Measurements from ENCODE around the gene IRX3.

The IRX3 gene

DNA sequence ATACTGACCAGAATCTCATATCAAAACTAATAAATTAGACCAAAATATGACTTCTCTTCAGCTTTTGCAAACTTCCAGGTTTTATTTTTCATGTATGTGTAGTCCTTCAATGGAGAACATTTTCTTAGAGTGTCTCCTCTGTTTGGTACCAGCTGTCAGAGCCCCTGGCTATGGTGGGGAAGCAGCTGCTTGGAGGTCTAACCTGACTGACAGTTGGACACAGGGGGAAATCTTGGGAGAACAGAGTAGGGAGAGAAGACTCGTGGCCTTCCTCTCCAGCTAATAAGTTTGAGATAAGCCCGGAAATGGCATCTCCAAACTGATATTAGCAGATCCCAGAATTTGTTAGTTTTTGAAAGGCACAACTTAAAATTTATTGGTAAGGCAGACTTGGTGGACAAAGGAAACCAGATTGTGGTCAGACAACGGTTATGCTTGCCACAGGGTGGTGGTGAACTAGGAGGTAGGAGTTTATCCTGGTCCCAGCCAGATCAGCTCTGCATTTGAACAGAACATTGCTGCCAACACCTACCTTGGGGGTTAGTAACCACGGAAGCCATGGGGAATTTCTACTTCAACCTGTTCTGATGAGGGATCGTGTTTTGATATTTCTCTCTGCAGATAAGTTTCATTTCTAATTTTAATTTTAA lies 39.2 kb upstream of the IRX3 start:
- DNase-seq = no peak
- ChIA-PET POLR2A (no interaction called here), CTCF (no interaction called here)
- H3K4me3 ChIP-seq (ENCODE audit: control insufficient read depth in 1 of 7, extremely low read depth in 1 of 7, insufficient read depth in 4 of 7, low read depth in 2 of 7, low read length in 6 of 7) = no peak overlapping the region
- 54% methylated on average over 3 of the region's 5 CpGs for WGBS (ENCODE audit: insufficient coverage)
- peaks cover 0 to 2% (median 0%) of the 10 kb centered on the region in 5 experiments for H3K9me3 ChIP-seq (ENCODE audit: control extremely low read depth in 1 of 5, control insufficient read depth in 4 of 5, insufficient read depth in 2 of 5, low read depth in 1 of 5, low read length in 4 of 5)
- H3K27ac ChIP-seq (ENCODE audit: insufficient read depth in 1 of 2, low read depth in 1 of 2, low read length in 2 of 2, poor library complexity in 1 of 2, severe bottlenecking in 2 of 2) = no peak overlapping the region
- peaks cover 0 to 27% (median 14%) of the 10 kb centered on the region in 5 experiments for H3K27me3 ChIP-seq (replicated peaks in 2 of 5; ENCODE audit: control insufficient read depth in 4 of 5, insufficient read depth in 5 of 5, low read length in 4 of 5)
- H3K36me3 ChIP-seq (ENCODE audit: control insufficient read depth in 4 of 4, insufficient read depth in 4 of 4, low read length in 3 of 4) = no peaks in the 10 kb centered on the region
- H3K4me1 ChIP-seq (ENCODE audit: control extremely low read depth in 1 of 4, control insufficient read depth in 4 of 4, insufficient read depth in 4 of 4, low read length in 3 of 4) = peaks cover 0 to 4% (median 0%) of the 10 kb centered on the region in 4 experiments

- Histone ChIP-seq H3K4me1 (ENCODE audit: control extremely low read depth in 1 of 4, control insufficient read depth in 4 of 4, insufficient read depth in 4 of 4, low read length in 3 of 4) (peaks cover 0 to 4% (median 0%) of the 10 kb centered on the region in 4 experiments), H3K4me3 (ENCODE audit: control insufficient read depth in 1 of 7, extremely low read depth in 1 of 7, insufficient read depth in 4 of 7, low read depth in 2 of 7, low read length in 6 of 7) (no peak overlapping the region), H3K27ac (ENCODE audit: insufficient read depth in 1 of 2, low read depth in 1 of 2, low read length in 2 of 2, poor library complexity in 1 of 2, severe bottlenecking in 2 of 2) (no peak overlapping the region), H3K9me3 (ENCODE audit: control extremely low read depth in 1 of 5, control insufficient read depth in 4 of 5, insufficient read depth in 2 of 5, low read depth in 1 of 5, low read length in 4 of 5) (peaks cover 0 to 2% (median 0%) of the 10 kb centered on the region in 5 experiments), H3K36me3 (ENCODE audit: control insufficient read depth in 4 of 4, insufficient read depth in 4 of 4, low read length in 3 of 4) (no peaks in the 10 kb centered on the region), H3K27me3 (replicated peaks in 2 of 5; ENCODE audit: control insufficient read depth in 4 of 5, insufficient read depth in 5 of 5, low read length in 4 of 5) (peaks cover 0 to 24% (median 9%) of the 10 kb centered on the region in 5 experiments)
- POLR2A ChIA-PET = no interaction called here
- CTCF ChIA-PET = no interaction called here
- DNase-seq = no peak
- WGBS (ENCODE audit: insufficient coverage) = 100% methylated on average over 2 of the region's 2 CpGs
These were observed 38.1 kb upstream of the IRX3 start for GRCh38 chr16:54324716-54325115.

DNA sequence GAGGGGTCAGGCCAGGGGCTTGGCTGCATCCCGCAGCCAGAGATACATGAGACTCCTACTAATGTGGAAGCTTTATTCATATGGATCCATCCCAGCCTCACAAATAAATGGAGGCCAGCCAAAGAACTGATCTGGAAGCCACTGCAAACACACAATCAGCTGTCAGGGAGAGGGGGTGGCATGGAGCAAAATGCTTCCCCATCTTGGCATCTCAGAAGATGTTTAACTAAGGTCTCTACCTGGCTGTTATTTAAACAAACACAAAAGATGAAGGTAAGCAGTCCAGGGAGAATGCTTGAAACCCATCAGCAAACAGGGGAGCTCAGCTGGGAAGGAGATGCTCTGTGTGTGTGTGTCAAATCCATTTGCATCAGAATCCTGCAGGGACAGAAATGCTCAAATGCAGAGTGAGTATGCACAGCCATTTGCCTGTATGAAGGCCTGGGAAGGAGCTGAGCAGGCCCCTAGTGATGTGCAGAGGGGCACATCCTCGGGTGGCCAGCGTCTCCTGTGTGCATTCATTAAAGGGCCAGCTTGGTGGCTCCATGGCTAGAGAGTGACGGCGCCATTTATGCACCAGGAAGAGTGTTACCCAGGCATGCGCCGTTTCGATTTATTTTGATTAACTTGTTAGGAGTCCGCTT lies 34.2 kb upstream of the IRX3 start:
- H3K4me3 ChIP-seq (ENCODE audit: control insufficient read depth in 1 of 7, extremely low read depth in 1 of 7, insufficient read depth in 4 of 7, low read depth in 2 of 7, low read length in 6 of 7) = no peak overlapping the region
- peaks cover 0 to 1% (median 0%) of the 10 kb centered on the region in 4 experiments for H3K4me1 ChIP-seq (ENCODE audit: control extremely low read depth in 1 of 4, control insufficient read depth in 4 of 4, insufficient read depth in 4 of 4, low read length in 3 of 4)
- H3K36me3 ChIP-seq (ENCODE audit: control insufficient read depth in 4 of 4, insufficient read depth in 4 of 4, low read length in 3 of 4) = no peaks in the 10 kb centered on the region
- POLR2A ChIA-PET = no interaction called here
- H3K27me3 ChIP-seq (replicated peaks in 2 of 5; ENCODE audit: control insufficient read depth in 4 of 5, insufficient read depth in 5 of 5, low read length in 4 of 5) = peaks cover 0 to 16% (median 4%) of the 10 kb centered on the region in 5 experiments
- CTCF ChIA-PET = no interaction called here
- no peak for DNase-seq
- no peaks in the 10 kb centered on the region for H3K9me3 ChIP-seq (ENCODE audit: control extremely low read depth in 1 of 5, control insufficient read depth in 4 of 5, insufficient read depth in 2 of 5, low read depth in 1 of 5, low read length in 4 of 5)
- H3K27ac ChIP-seq (ENCODE audit: insufficient read depth in 1 of 2, low read depth in 1 of 2, low read length in 2 of 2, poor library complexity in 1 of 2, severe bottlenecking in 2 of 2) = no peak overlapping the region
- 81% methylated on average over 8 of the region's 9 CpGs for WGBS (ENCODE audit: insufficient coverage)

DNA sequence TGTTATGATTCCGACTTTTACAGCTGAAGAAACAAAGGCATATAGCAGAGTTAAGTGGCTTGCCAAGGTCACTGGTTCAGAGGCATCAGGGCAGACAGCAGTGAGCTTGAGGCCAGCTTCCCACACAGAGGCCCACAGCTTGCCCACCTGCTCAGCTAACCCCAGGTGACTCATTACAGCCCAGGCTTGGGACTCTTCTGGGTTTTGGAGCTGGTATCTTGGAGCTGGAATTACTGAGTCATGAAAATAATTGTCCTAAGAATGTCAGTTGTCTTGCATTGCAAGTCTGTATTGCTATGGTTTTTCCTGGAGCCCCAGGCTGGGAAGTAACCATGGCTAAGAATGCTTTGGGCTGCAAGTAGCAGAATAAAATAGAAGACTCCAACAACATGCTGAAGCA lies 32.4 kb upstream of the IRX3 start:
- no peaks in the 10 kb centered on the region for H3K9me3 ChIP-seq (ENCODE audit: control extremely low read depth in 1 of 5, control insufficient read depth in 4 of 5, insufficient read depth in 2 of 5, low read depth in 1 of 5, low read length in 4 of 5)
- no peak for DNase-seq
- no peak overlapping the region for H3K4me3 ChIP-seq (ENCODE audit: control insufficient read depth in 1 of 7, extremely low read depth in 1 of 7, insufficient read depth in 4 of 7, low read depth in 2 of 7, low read length in 6 of 7)
- ChIA-PET CTCF (no interaction called here), POLR2A (no interaction called here)
- H3K27ac ChIP-seq (ENCODE audit: insufficient read depth in 1 of 2, low read depth in 1 of 2, low read length in 2 of 2, poor library complexity in 1 of 2, severe bottlenecking in 2 of 2) = no peak overlapping the region
- no peaks in the 10 kb centered on the region for H3K4me1 ChIP-seq (ENCODE audit: control extremely low read depth in 1 of 4, control insufficient read depth in 4 of 4, insufficient read depth in 4 of 4, low read length in 3 of 4)
- WGBS (ENCODE audit: insufficient coverage) = 83% methylated on average over 1 of the region's 1 CpG
- peaks cover 0 to 16% (median 4%) of the 10 kb centered on the region in 5 experiments for H3K27me3 ChIP-seq (replicated peaks in 2 of 5; ENCODE audit: control insufficient read depth in 4 of 5, insufficient read depth in 5 of 5, low read length in 4 of 5)
- no peaks in the 10 kb centered on the region for H3K36me3 ChIP-seq (ENCODE audit: control insufficient read depth in 4 of 4, insufficient read depth in 4 of 4, low read length in 3 of 4)

DNA sequence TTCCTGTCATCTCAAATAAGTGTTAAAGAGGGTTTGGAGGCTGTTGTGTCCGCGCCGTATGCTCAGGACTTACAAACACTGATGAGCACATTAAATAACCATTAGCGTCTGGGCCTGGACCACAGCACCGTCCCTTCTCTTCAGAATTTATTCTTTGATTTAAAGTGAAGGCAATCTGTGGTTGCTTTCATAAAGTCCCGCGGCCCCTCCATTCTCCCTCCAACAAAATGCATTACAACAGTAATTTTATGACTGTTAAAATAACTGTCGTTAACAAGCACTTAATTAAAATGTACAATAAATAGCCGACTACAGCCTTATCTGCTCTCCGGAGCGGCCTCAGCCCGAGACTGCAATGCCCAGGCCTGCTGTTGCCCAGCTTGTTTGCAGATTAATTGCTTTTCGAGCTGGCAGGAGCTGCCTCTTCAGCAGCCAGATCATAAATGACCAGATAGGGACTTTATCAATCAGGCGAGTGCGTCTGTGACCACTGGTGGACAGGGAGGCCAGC lies 30.6 kb upstream of the IRX3 start:
- Histone ChIP-seq H3K4me3 (ENCODE audit: control insufficient read depth in 1 of 7, extremely low read depth in 1 of 7, insufficient read depth in 4 of 7, low read depth in 2 of 7, low read length in 6 of 7) (no peak overlapping the region), H3K9me3 (ENCODE audit: control extremely low read depth in 1 of 5, control insufficient read depth in 4 of 5, insufficient read depth in 2 of 5, low read depth in 1 of 5, low read length in 4 of 5) (no peaks in the 10 kb centered on the region), H3K4me1 (ENCODE audit: control extremely low read depth in 1 of 4, control insufficient read depth in 4 of 4, insufficient read depth in 4 of 4, low read length in 3 of 4) (no peaks in the 10 kb centered on the region), H3K27me3 (replicated peaks in 2 of 5; ENCODE audit: control insufficient read depth in 4 of 5, insufficient read depth in 5 of 5, low read length in 4 of 5) (peaks cover 0 to 16% (median 4%) of the 10 kb centered on the region in 5 experiments), H3K27ac (ENCODE audit: insufficient read depth in 1 of 2, low read depth in 1 of 2, low read length in 2 of 2, poor library complexity in 1 of 2, severe bottlenecking in 2 of 2) (no peak overlapping the region), H3K36me3 (ENCODE audit: control insufficient read depth in 4 of 4, insufficient read depth in 4 of 4, low read length in 3 of 4) (no peaks in the 10 kb centered on the region)
- WGBS (ENCODE audit: insufficient coverage) = 95% methylated on average over 10 of the region's 15 CpGs
- CTCF ChIA-PET = interaction anchor here (1.0 kb wide), 1 partner anchor 40 kb away, joined by 3 read pairs; no protein-coding TSS in a partner anchor
- POLR2A ChIA-PET = no interaction called here
- no peak for DNase-seq

DNA sequence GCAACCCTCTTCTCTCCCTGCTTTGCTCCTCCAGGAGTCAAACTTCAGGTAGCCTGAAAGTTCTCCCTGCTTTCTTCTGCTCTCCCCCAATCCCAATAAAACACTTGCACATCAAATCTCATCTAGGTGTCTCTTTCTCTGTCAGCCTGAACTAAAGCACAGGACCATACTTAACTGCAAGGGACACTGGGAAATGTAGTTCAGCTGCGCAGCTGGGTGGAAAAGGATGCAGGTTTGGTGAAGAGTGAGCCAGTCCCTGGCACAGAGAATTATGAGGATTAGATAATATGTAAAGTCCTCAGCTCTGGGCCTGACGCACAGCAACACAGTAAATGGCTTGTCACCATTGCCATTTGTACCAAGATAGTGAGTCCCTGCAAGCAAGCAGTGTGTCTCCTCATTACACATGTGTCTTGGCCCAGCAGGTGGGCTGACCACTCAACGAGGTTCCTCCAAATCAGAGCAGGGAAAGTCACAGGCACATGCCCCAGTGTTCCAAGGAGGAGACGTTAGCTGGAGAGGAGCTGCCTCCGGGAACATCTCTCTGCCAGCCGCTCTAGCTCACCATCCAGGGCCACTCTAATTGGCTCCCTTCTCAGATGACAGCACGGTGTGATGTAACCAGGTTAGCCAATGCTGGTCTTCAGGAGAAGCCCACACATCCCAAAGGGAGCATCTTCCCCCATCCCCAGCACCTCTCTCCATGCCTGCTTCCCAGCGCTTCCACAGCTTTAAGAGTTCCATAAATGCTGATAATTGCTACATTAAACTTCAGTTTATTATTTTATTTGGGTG lies 29.7 kb upstream of the IRX3 start:
- Histone ChIP-seq H3K9me3 (ENCODE audit: control extremely low read depth in 1 of 5, control insufficient read depth in 4 of 5, insufficient read depth in 2 of 5, low read depth in 1 of 5, low read length in 4 of 5) (no peaks in the 10 kb centered on the region), H3K27ac (ENCODE audit: insufficient read depth in 1 of 2, low read depth in 1 of 2, low read length in 2 of 2, poor library complexity in 1 of 2, severe bottlenecking in 2 of 2) (no peak overlapping the region), H3K4me1 (ENCODE audit: control extremely low read depth in 1 of 4, control insufficient read depth in 4 of 4, insufficient read depth in 4 of 4, low read length in 3 of 4) (no peaks in the 10 kb centered on the region), H3K36me3 (ENCODE audit: control insufficient read depth in 4 of 4, insufficient read depth in 4 of 4, low read length in 3 of 4) (no peaks in the 10 kb centered on the region), H3K4me3 (ENCODE audit: control insufficient read depth in 1 of 7, extremely low read depth in 1 of 7, insufficient read depth in 4 of 7, low read depth in 2 of 7, low read length in 6 of 7) (no peak overlapping the region), H3K27me3 (replicated peaks in 2 of 5; ENCODE audit: control insufficient read depth in 4 of 5, insufficient read depth in 5 of 5, low read length in 4 of 5) (peaks cover 0 to 20% (median under 1%) of the 10 kb centered on the region in 5 experiments)
- CTCF ChIA-PET = no interaction called here
- POLR2A ChIA-PET = no interaction called here
- 93% methylated on average over 6 of the region's 8 CpGs for WGBS (ENCODE audit: insufficient coverage)
- DNase-seq = no peak

DNA sequence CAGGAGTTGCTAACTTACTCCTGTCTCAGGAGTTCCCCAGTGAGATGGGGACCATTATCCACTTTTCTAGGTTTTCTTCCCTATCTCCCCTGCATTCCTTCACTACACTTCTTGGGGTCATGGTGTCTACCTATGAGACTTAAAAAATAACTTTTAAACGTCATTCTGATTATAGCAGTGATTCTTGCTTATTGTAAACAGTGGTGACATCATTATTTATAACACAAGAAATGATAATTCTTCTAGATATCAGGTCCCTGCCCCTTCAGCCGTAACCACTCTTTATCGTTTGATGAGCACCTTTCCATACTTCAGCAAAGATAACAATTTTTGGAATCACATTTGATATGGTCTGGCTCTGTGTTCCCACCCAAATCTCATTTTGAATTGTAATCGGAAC lies 27.2 kb upstream of the IRX3 start:
- peaks cover 0 to 24% (median 2%) of the 10 kb centered on the region in 5 experiments for H3K27me3 ChIP-seq (replicated peaks in 2 of 5; ENCODE audit: control insufficient read depth in 4 of 5, insufficient read depth in 5 of 5, low read length in 4 of 5)
- H3K36me3 ChIP-seq (ENCODE audit: control insufficient read depth in 4 of 4, insufficient read depth in 4 of 4, low read length in 3 of 4) = no peaks in the 10 kb centered on the region
- no peaks in the 10 kb centered on the region for H3K9me3 ChIP-seq (ENCODE audit: control extremely low read depth in 1 of 5, control insufficient read depth in 4 of 5, insufficient read depth in 2 of 5, low read depth in 1 of 5, low read length in 4 of 5)
- WGBS (ENCODE audit: insufficient coverage) = 100% methylated on average over 1 of the region's 4 CpGs
- H3K4me3 ChIP-seq (ENCODE audit: control insufficient read depth in 1 of 7, extremely low read depth in 1 of 7, insufficient read depth in 4 of 7, low read depth in 2 of 7, low read length in 6 of 7) = no peak overlapping the region
- no peak for DNase-seq
- no peaks in the 10 kb centered on the region for H3K4me1 ChIP-seq (ENCODE audit: control extremely low read depth in 1 of 4, control insufficient read depth in 4 of 4, insufficient read depth in 4 of 4, low read length in 3 of 4)
- no peak overlapping the region for H3K27ac ChIP-seq (ENCODE audit: insufficient read depth in 1 of 2, low read depth in 1 of 2, low read length in 2 of 2, poor library complexity in 1 of 2, severe bottlenecking in 2 of 2)
- CTCF ChIA-PET = no interaction called here
- POLR2A ChIA-PET = no interaction called here
